Osteoblast (primary cell): ENCODE results near the gene HOXD4. TPM values are rescaled to one million over a fixed set of nuclear protein-coding genes. Genes with fewer than 3 reads are reported as not detected.

Experiments
- DNase-seq: peaks from one replicate; pipeline ENCODE4 v3.0.0; 2011; ENCODE audit warnings: low spot score, mixed read lengths; ENCODE audit not compliant: insufficient read length; ENCODE audit errors: missing footprints
- H2AFZ ChIP-seq: 2 replicates; pipeline ENCODE4 v1.6.0; 2011; ENCODE audit warnings: mild to moderate bottlenecking, low read length
- H3K27ac ChIP-seq: 2 replicates; pipeline ENCODE4 v1.5.1; 2011; ENCODE audit warnings: mild to moderate bottlenecking, low read depth, low read length, moderate library complexity
- H3K27me3 ChIP-seq: 2 replicates; pipeline ENCODE4 v1.6.0; 2012; ENCODE audit warnings: mild to moderate bottlenecking, control low read depth, inconsistent platforms, low read length, moderate library complexity; ENCODE audit not compliant: insufficient read depth
- H3K36me3 ChIP-seq: 2 replicates; pipeline ENCODE4 v1.5.1; 2011; ENCODE audit warnings: mild to moderate bottlenecking, low read length, control low read depth, moderate library complexity; ENCODE audit not compliant: insufficient read depth
- H3K4me1 ChIP-seq: 2 replicates; pipeline ENCODE4 v1.5.1; 2011; ENCODE audit warnings: mild to moderate bottlenecking, low read length, control low read depth, moderate library complexity; ENCODE audit not compliant: insufficient read depth
- H3K4me2 ChIP-seq: 2 replicates; pipeline ENCODE4 v1.6.0; 2011; ENCODE audit warnings: mild to moderate bottlenecking, low read length; ENCODE audit not compliant: insufficient read depth
- H3K4me3 ChIP-seq: fragments of 200-600 bp; sonication (generic); 3 replicates; pipeline ENCODE4 v1.5.1; 2012; ENCODE audit warnings: mild to moderate bottlenecking, low read length, inconsistent platforms; ENCODE audit not compliant: insufficient read depth
- H3K79me2 ChIP-seq: 2 replicates; pipeline ENCODE4 v1.6.0; 2012; ENCODE audit warnings: mild to moderate bottlenecking, low read length, control low read depth, inconsistent platforms; ENCODE audit not compliant: insufficient read depth
- H3K9me3 ChIP-seq: 2 replicates; pipeline ENCODE4 v1.5.1; 2011; ENCODE audit warnings: low read depth, low read length, control low read depth
- H4K20me1 ChIP-seq: 2 replicates; pipeline ENCODE4 v1.6.0; 2012; ENCODE audit warnings: mild to moderate bottlenecking, low read length, control low read depth; ENCODE audit not compliant: insufficient read depth
- total RNA-seq: library from RNA; depleted of rRNA; stranded (reverse); fragments of >200 nt; gene quantifications from 2 replicates; pipeline ENCODE4 v1.2.3, GENCODE V29; 2012
- TF ChIP-seq, protein P1 (sequence below): IDR thresholded peaks from 2 replicates; pipeline ENCODE4 v1.5.1; 2011; ENCODE audit warnings: mild to moderate bottlenecking, low read depth, low read length, moderate library complexity; ENCODE audit errors: extremely low read depth

HOXD4 gene
- total RNA-seq, 1 donor = 0.36 TPM

DNA sequence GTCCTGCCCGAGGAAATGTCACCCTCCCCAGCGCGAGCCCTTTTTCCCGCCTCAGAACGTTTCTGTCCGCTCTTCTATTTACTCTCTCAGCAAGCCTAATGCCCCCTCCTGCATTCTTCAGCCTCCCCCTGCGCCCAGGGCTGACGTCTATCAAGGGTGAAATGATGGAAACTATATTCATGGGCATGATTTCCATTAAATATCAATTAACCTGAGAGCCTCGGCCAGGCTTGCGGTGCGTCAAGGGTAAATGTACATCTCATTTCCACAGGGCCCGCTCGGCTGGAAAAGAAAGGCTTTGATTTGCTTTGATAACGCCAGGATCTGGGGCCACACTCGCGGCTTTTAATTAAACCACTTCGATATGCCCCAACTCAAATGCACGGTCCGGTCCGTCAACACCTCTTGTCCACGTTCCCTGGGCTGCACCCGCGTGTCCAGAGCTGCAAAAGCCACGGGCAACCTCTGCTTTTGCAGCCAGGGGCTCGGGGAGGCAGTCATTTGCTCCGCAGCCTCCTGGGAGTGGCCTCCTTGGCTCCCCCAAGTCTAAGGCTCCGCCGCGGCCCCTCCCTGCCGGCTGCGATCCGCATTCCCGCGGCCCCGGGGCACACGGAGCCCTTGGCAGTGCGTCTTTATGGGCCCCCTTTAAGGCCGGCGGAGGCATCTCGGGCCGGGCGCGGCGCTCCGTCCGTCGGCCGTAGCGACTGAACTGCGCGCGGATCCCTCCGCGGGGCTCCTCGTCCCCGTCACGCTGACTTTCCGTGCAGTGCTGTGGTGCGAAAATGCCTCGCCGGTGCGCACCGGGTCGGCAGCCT, 22.2 kb upstream of the HOXD4 start, which contains the start of gene HOXD8:
HOXD8 (plus strand) TSS at position 724 of the 815 bp plus-strand sequence. CDS start 662 bp downstream, outside the sequence.
- TF ChIP-seq, protein P1, sequence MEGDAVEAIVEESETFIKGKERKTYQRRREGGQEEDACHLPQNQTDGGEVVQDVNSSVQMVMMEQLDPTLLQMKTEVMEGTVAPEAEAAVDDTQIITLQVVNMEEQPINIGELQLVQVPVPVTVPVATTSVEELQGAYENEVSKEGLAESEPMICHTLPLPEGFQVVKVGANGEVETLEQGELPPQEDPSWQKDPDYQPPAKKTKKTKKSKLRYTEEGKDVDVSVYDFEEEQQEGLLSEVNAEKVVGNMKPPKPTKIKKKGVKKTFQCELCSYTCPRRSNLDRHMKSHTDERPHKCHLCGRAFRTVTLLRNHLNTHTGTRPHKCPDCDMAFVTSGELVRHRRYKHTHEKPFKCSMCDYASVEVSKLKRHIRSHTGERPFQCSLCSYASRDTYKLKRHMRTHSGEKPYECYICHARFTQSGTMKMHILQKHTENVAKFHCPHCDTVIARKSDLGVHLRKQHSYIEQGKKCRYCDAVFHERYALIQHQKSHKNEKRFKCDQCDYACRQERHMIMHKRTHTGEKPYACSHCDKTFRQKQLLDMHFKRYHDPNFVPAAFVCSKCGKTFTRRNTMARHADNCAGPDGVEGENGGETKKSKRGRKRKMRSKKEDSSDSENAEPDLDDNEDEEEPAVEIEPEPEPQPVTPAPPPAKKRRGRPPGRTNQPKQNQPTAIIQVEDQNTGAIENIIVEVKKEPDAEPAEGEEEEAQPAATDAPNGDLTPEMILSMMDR = no peak
- Histone ChIP-seq H3K79me2 (no peaks in the 10 kb centered on the region), H3K4me1 (peaks cover 20% of the 10 kb centered on the region), H3K36me3 (peaks cover 5% of the 10 kb centered on the region), H3K4me2 (peak within 1 kb of the TSS; percentile 94), H2AFZ (peak within 1 kb of the TSS; percentile 90), H4K20me1 (no peaks in the 10 kb centered on the region), H3K9me3 (no peaks in the 10 kb centered on the region), H3K4me3 (peak within 1 kb of the TSS; percentile 78), H3K27ac (peak within 1 kb of the TSS; percentile 58), H3K27me3 (peaks cover 3% of the 10 kb centered on the region)
- peak; percentile 97 for DNase-seq

DNA sequence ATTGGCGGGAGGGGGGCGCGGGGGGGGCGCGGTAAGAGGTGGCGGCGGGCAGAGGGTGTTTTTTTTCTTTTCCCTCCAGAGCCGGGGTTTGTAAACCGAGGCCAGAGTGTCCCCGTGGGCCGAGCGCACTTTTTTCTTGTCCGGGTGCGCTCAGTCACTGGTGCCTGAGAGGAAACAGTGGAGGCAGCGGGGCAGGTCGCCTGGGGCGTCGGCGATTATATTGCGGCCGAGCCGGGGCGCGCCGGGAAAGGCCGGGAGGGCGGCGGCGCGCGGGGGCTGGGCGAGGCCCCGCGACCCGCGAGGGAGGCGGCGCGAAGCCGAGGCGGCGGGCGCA, 21.6 kb upstream of the HOXD4 start:
- peaks cover 5% of the 10 kb centered on the region for H3K36me3 ChIP-seq
- H3K27me3 ChIP-seq = no peaks in the 10 kb centered on the region
- TF ChIP-seq, protein P1 = no peak
- peak overlapping the region; percentile 56 for H3K27ac ChIP-seq
- no peaks in the 10 kb centered on the region for H4K20me1 ChIP-seq
- H3K4me1 ChIP-seq = peaks cover 20% of the 10 kb centered on the region
- no peak overlapping the region for H2AFZ ChIP-seq
- peak; percentile 91 for DNase-seq
- no peaks in the 10 kb centered on the region for H3K79me2 ChIP-seq
- peak overlapping the region; percentile 94 for H3K4me2 ChIP-seq
- H3K4me3 ChIP-seq = peak overlapping the region; percentile 78
- no peaks in the 10 kb centered on the region for H3K9me3 ChIP-seq

GRCh38 chr2:176130147-176130956, 21.0 kb upstream of the HOXD4 start:
- H3K79me2 ChIP-seq = no peaks in the 10 kb centered on the region
- TF ChIP-seq, protein P1 = no peak
- H3K27ac ChIP-seq = peak overlapping the region; percentile 56
- peaks cover 5% of the 10 kb centered on the region for H3K36me3 ChIP-seq
- no peaks in the 10 kb centered on the region for H4K20me1 ChIP-seq
- no peaks in the 10 kb centered on the region for H3K27me3 ChIP-seq
- H3K4me2 ChIP-seq = peak overlapping the region; percentile 94
- H3K9me3 ChIP-seq = no peaks in the 10 kb centered on the region
- H3K4me3 ChIP-seq = peak overlapping the region; percentile 78
- DNase-seq = peak; percentile 96
- peaks cover 25% of the 10 kb centered on the region for H3K4me1 ChIP-seq
- H2AFZ ChIP-seq = peak overlapping the region; percentile 86
